HK-2 (cell line): ENCODE data around the gene SAMD3.
"Not testable (repeated sequence)": the region's sequence is repeated elsewhere in the genome, so short reads cannot be mapped to it uniquely, and the experiment has no call there.

Experiments
- DNase-seq: peaks from one replicate; pipeline ENCODE4 v3.0.0-alpha.2; 2018; ENCODE audit not compliant: unreplicated experiment

SAMD3 gene

GRCh38 chr6:130211691-130212090 lies 11.1 kb downstream of the SAMD3 start:
- no peak for DNase-seq

DNA sequence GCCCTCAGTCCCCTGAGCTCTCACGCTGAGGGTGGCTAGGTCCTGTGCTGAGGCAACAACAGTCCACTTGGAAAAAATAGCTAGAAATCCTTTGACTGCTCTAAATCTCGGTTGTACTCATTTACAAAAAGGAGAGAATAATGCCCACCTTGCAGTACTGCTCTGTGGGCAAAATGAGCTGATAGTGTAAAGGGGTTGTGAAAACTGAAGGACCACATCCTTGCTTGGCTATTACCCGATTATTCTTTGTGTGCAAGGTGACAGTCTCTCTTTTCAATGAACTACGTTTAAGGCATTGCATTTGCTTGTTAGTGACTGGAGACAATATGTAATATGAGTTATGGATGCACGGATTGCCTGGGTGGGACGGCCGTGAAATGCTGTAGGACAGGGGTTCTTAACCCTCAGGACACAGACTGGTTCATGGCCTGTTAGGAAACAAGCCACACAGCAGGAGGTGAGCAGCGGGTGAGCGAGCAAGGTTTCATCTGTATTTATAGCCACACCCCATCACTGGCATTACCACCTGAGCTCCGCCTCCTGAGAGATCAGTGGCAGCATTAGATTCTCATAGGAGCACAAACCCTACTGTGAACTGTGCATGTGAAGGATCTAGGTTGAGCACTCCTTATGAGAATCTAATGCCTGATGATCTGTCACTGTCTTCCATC lies 14.6 kb downstream of the SAMD3 start:
- DNase-seq: no peak

DNA sequence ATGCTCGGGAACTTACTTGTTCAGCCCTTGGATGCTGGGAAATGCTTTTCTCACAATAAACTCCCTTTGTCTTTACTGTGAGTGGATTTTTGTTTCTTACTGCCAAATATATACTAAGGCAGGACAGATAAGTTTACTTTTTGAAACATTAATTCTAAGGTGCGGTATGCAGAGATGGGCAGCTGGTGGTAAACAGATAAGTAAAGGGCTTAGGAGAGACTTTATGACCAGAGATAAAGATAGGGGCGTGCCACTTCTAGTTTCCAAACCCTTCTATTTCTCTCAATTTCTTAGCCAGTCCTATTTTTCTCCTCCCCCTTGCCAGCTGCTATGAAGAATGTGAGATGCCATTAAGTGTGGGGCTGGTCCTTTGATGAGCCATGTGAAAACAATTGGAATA lies 16.3 kb downstream of the SAMD3 start:
- DNase-seq: no peak

GRCh38 chr6:130204322-130204721 lies 18.4 kb downstream of the SAMD3 start:
- no peak for DNase-seq

DNA sequence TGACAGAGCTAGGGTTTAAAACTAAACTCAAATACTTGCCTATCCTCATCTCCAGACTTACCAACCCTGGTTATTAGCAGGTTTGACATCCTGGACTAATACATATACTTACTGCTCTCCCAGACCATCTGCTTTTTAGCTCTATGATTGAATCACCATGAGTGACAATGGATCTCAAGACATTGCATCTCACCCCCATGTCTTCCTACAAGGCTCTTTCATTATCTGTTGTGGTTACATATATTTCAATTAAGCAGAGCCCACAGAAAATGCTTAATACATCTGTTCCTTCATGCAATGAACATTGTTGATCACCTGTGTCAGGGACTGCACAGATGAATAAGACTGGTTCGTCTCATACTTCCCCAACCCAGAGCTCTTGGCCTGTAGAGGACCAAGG lies 19.4 kb downstream of the SAMD3 start:
- DNase-seq: no peak

GRCh38 chr6:130202782-130203181 lies 20.0 kb downstream of the SAMD3 start:
- no peak for DNase-seq

- no peak for DNase-seq
These were observed 22.7 kb downstream of the SAMD3 start for GRCh38 chr6:130200020-130200419.

DNA sequence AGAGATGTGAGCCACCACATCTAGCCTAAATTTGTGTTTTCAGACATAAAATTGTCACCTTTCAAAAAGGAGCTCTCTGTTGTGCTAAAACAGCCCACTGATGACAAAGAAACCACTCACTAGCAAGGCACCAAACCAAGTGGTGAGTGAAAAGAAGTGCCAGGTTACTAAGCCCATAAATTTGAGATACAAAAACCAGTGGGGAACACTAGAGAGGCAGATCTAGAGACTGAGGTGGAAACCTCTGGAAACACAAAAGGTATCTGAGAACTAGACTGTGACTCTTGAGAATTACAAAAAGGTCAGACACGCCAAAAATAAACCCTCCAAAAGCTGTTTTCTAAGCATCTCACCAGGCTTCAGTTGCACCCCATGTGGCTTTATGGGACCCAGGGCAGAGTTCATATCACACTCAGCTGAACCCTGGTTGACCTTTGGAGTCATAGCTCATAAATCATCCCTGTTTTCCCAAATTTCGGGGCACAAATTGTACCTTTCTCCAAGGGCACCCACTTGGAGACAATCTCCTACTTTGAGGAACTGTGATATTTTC lies 24.2 kb downstream of the SAMD3 start:
- DNase-seq: no peak

GRCh38 chr6:130197816-130198482 lies 24.8 kb downstream of the SAMD3 start:
- not testable (repeated sequence) for DNase-seq

DNA sequence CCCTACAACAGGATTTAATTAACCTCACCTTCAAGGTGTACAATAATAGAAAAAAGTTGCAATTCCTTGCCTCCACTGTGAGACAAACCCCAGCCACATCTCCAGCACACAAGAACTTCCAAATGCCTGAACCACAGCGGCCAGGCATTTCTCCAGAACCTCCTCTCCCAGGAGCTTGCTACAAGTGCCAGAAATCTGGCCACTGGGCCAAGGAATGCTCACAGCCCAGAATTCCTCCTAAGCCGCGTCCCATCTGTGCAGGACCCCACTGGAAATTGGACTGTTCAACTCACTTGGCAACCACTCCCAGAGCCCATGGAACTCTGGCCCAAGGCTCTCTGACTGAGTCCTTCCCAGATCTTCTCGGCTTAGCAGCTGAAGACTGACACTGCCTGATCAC lies 28.3 kb downstream of the SAMD3 start:
- DNase-seq: not testable (repeated sequence)

DNA sequence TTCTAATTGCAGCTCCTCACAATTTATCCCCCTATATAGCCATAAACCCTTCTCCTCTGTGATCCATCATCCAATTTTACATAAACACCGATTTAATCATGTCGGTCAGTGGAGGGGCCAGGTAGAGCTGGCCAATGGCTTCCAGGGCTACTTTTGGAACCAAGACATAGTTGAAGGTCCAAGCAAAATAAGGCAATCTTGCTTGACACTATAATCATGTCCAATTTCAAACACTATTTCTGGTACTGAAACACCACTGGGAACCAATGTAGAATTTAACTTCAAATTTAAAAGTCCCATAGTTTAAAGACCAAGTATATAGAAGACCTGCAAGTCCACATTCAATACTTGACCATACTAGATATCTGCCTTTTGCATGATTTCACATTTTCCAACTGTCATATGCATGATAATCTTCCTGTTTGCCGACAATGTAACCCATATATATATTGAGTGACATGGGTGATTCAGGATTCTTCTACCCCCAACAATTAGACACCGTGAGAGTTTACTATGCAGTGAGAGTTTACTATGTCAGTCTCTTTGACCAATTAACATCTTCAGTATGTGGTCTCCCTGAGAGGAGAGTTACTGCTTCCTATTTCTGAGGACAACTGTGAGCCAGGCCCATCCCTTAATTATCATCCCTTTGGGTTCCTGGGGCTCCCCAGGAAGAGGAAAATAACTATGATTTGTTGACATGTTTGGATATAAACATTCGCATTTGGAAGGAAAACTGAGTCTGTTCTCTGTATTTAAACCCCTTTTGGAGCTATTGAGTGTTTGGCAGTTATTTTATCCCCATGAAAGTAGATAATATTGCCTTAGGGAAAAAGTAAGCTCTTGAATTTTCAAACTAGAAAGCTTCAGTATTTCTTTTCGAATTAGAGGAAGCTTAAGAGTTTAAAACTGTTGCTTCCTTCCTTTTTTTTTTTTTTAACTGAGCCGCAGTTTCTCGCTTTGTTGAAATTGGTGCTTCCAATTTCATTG lies 31.8 kb downstream of the SAMD3 start:
- no peak for DNase-seq

- no peak for DNase-seq
These were observed 33.0 kb downstream of the SAMD3 start for GRCh38 chr6:130189531-130190397.

DNA sequence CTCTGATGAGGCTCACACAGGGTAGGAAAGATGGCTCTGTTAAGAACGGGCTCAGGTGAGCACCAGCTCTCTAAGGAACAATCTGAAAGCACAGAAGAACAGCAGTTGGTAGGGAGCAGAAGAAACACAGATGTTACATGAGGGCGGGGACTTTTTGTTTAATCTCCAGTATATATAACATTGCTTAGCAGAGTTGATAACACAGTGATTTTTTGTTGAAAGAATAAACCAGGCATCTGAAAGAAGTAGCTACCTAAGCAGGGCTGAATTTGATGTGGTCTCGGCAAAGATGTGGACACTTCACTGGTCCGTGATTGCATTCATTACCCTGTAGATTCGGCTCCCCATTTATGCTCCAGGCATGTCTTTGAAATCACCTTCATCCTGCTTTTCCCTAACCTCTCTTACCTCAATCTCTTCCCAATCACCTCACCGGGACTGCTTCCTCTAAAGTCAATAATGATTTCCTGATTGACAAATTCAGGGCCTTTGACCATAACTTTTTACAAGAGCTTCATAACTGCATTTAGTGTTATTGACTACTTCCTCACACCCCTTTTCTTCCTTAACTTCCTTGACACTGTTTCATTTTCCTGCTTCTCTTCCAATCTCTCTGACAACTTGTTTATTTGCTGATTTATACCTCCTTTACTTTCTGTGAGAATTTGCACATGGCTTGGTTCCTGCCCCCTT lies 34.4 kb downstream of the SAMD3 start:
- no peak for DNase-seq

DNA sequence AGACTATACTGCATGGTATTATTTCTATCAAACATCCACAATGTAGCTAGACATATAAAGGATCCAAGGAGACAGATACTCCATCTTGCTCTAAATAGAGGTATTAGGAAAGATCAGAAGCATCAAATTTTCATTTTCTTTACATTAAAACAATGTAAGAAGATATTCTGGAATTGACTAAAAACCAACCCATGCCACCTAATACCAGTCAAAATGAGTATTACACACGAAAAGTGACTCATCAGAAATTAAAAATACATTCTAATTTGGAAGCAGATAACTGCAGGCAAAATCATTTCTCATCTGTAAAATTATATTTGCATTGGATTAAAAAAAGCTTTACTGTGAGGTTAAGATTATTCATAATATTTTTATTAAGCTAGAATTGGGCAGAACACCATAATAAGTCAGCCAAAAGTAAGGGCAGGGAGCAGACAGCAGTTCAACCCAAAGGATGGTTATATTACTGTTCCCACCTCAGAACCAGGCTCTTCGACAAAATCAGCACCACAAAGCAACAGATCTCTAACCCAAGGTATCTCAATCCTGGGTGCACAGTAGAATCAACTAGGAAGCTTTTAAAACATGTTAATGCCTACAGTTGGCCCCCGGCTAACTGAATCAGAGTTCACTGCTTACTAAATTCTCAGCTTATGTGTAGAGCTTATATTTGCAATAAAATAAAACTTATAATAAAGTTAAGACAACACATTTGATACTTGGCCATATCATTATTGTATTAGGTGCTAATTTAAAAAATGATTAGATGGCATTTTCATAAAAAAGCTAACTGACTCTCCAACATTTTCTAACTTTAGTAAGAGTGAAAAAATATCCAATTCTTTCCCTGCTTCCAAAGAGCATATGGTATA lies 35.2 kb downstream of the SAMD3 start:
- no peak for DNase-seq

DNA sequence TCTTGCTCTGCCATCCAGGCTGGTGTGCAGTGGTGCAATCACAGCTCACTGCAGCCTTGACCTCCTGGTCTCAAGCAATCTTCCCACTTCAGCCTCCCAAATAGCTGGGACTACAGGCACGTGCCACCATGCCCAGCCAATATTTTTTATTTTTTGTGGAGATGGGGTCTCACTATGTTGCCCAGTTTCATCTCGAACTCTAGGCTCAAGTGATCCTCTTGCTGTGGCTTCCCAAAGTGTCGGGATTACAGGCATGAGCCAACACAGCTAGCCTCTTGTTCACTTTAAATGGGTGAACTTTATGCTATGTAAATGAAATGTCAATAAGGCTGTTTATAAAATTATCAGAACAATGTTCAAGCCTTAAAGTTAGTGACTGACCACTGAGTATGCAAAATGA lies 37.1 kb downstream of the SAMD3 start:
- no peak for DNase-seq

DNA sequence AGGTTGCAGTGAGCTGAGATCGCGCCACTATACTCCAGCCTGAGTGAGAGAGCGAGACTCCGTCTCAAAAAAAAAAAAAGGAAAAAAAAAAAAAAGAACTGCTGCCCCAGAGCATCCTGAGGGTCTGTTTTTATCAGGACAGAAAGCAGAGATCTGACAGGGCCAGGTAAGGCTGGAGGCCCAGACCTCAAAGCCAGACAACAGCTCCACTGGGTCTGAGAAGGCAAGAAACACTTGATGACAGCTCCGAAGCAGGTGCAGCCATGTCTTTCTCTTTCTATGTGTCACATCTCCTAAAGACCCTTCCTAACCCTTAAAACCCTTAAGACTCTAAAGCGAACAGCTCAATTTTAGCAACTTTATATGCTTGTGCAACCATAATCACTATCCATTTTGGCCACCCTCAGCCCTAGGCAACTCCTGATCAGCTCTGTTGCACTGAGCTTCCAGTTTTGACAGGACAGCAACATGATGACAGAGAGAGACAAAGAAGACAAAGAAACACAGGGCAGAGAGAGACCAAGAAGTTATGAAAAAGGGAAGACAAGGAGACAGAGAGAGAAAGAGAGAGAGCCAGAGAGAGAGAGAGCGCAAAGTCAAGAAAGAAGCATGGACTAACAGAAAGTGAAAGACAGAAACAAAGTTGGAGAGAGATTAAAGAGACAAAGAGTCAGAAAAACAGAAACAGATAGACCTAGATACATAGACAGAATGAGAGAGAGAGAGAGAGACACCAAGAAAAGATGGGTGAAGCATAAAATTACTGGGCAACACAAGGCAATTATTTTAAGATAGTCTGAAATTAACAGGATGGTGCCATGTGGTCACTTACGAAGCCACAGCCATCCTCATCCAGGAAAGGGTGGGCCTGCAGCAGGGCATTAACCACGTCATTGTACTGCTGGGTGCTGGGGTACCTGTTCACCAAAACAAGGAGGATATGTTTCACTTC lies 39.2 kb downstream of the SAMD3 start:
- DNase-seq: no peak

DNA sequence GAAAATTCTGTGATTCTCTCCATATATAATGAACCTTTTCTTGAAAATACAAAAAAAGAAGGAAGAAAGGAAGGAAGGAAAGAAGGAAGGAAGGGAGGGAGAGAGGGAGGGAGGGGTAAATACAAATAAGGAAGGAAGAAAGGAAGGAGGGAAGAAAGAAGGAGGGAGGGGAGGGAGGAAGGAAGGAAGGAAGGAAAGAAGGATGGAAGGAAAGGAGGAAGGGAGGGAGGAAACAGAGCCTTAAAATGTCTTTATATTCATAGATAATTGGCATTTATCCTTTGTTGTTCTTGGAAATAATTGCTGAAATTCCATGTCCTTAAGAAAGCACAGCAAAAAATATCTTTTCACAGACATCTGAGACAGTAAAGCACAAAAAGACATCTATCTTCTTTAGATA lies 40.3 kb downstream of the SAMD3 start:
- DNase-seq: no peak

DNA sequence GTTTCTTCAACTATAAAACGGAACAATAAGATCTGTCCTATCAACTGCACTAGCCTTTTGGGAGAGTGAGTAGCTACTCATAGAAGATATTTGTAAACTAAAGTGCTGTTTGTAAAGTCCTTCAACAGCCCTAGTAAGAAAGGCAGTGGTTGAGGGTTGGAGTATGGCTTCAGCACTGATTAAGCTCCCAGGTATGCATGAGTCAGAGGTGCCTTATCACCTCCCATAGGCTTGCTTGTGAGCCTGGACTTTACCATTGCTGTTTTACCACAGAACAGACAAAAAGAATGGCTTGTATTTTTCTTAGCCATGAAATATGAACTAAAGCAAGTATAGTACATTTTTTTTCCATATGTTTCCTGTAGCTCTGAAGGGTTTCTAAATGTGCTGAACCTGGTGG lies 44.1 kb downstream of the SAMD3 start:
- DNase-seq: peak; percentile 39
